Neural cell (in vitro differentiated cells): ENCODE data around the gene ZNF268. TPM values are rescaled to one million over a fixed set of nuclear protein-coding genes. Genes with fewer than 3 reads are reported as not detected.

Source experiments
- H2AFZ ChIP-seq: fragments of 200-600, 300-800 bp; sonication (generic), shearing (Covaris generic); 2 replicates; pipeline ENCODE4 v1.6.0; 2014; ENCODE audit warnings: low read depth, mild to moderate bottlenecking, antibody characterized with exemption, low read length, moderate library complexity
- H3F3A ChIP-seq: fragments of 200-600 bp; shearing (Covaris generic); 2 replicates; pipeline ENCODE4 v1.6.1; 2016; ENCODE audit warnings: mild to moderate bottlenecking, moderate library complexity, mixed read lengths, antibody characterized with exemption, low read length; ENCODE audit not compliant: insufficient read depth, poor library complexity, severe bottlenecking
- H3K27ac ChIP-seq: fragments of 200-600, 300-800 bp; sonication (generic), shearing (Covaris generic); 2 replicates; pipeline ENCODE4 v1.5.1; 2014; ENCODE audit warnings: mild to moderate bottlenecking, low read length, moderate library complexity
- H3K27me3 ChIP-seq: fragments of 300-800, 200-600 bp; sonication (generic), shearing (Covaris generic); 2 replicates; pipeline ENCODE4 v1.6.0; 2014; ENCODE audit warnings: mild to moderate bottlenecking, low read depth, low read length, moderate library complexity; ENCODE audit not compliant: insufficient read depth
- H3K36me3 ChIP-seq: fragments of 300-800, 200-600 bp; sonication (generic), shearing (Covaris generic); 2 replicates; pipeline ENCODE4 v1.5.1; 2014; ENCODE audit warnings: mild to moderate bottlenecking, antibody characterized with exemption, low read length, moderate library complexity; ENCODE audit not compliant: insufficient read depth
- H3K4me2 ChIP-seq: fragments of 300-800, 200-600 bp; sonication (generic), shearing (Covaris generic); 2 replicates; pipeline ENCODE4 v1.6.0; 2014; ENCODE audit warnings: mild to moderate bottlenecking, low read length
- H3K4me3 ChIP-seq: fragments of 300-800, 200-600 bp; sonication (generic), shearing (Covaris generic); 2 replicates; pipeline ENCODE4 v1.5.1; 2014; ENCODE audit warnings: mild to moderate bottlenecking, low read length, moderate library complexity
- H3K79me2 ChIP-seq: fragments of 200-600 bp; shearing (Covaris generic); replicated peaks from 2 replicates; pipeline ENCODE4 v1.6.0; 2014; ENCODE audit warnings: mild to moderate bottlenecking, low read length, moderate library complexity; ENCODE audit not compliant: insufficient read depth
- H3K9ac ChIP-seq: fragments of 300-800, 200-600 bp; sonication (generic), shearing (Covaris generic); 2 replicates; pipeline ENCODE4 v1.6.1; 2016; ENCODE audit warnings: mild to moderate bottlenecking, low read length, mixed read lengths
- H3K9me2 ChIP-seq: fragments of 200-600 bp; shearing (Covaris generic); 2 replicates; pipeline ENCODE4 v1.6.1; 2016; ENCODE audit warnings: mild to moderate bottlenecking, low read length, mixed read lengths; ENCODE audit not compliant: insufficient read depth
- H3K9me3 ChIP-seq: fragments of 200-600, 300-800 bp; sonication (generic), shearing (Covaris generic); 2 replicates; pipeline ENCODE4 v1.6.1; 2016; ENCODE audit warnings: mild to moderate bottlenecking, mixed run types, low read length, moderate library complexity, mixed read lengths
- H4K20me1 ChIP-seq: fragments of 200-600 bp; shearing (Covaris generic); 2 replicates; pipeline ENCODE4 v1.6.1; 2016; ENCODE audit warnings: mild to moderate bottlenecking, mixed run types; ENCODE audit not compliant: insufficient read depth
- EP300 ChIP-seq: fragments of 450-650 bp; conservative IDR thresholded peaks from 2 replicates; pipeline ENCODE4 v1.6.1; 2014; ENCODE audit warnings: antibody characterized with exemption, mild to moderate bottlenecking, moderate library complexity; ENCODE audit not compliant: poor library complexity, severe bottlenecking
- EZH2 ChIP-seq: fragments of 200-600, 300-800 bp; shearing (Covaris generic), sonication (generic); IDR thresholded peaks from 2 replicates; pipeline ENCODE4 v1.6.1; 2014; ENCODE audit warnings: antibody characterized with exemption, low read length, borderline replicate concordance, mild to moderate bottlenecking; ENCODE audit not compliant: insufficient read depth, poor library complexity, severe bottlenecking
- MXI1 ChIP-seq: fragments of 450-650 bp; conservative IDR thresholded peaks from 2 replicates; pipeline ENCODE4 v1.6.1; 2014; ENCODE audit warnings: antibody characterized with exemption, mild to moderate bottlenecking; ENCODE audit not compliant: poor library complexity, severe bottlenecking
- POLR2AphosphoS5 ChIP-seq: IDR thresholded peaks from 2 replicates; pipeline ENCODE4 v1.6.1; 2012
- RAD21 ChIP-seq: fragments of 450-650 bp; conservative IDR thresholded peaks from 2 replicates; pipeline ENCODE4 v1.6.1; 2014; ENCODE audit warnings: antibody characterized with exemption, mild to moderate bottlenecking, moderate library complexity
- REST ChIP-seq: IDR thresholded peaks from 2 replicates; pipeline ENCODE4 v1.6.1; 2012; ENCODE audit warnings: borderline replicate concordance
- SMC3 ChIP-seq: fragments of 450-650 bp; conservative IDR thresholded peaks from 2 replicates; pipeline ENCODE4 v1.6.1; 2014; ENCODE audit warnings: antibody characterized with exemption, mild to moderate bottlenecking, moderate library complexity; ENCODE audit not compliant: poor library complexity
- TAF1 ChIP-seq: IDR thresholded peaks from 2 replicates; pipeline ENCODE4 v1.6.1; 2012; ENCODE audit warnings: low read depth
- polyA plus RNA-seq: library from polyadenylated mRNA; depleted of rRNA; stranded (reverse); fragments of >200 nt; gene quantifications from 2 replicates; pipeline ENCODE4 v1.2.3, GENCODE V29; 2014
- TF ChIP-seq, protein P1 (sequence below): fragments of 450-650 bp; IDR thresholded peaks from 2 replicates; pipeline ENCODE4 v1.5.1; 2014; ENCODE audit warnings: antibody characterized with exemption, mild to moderate bottlenecking, moderate library complexity; ENCODE audit not compliant: poor library complexity, severe bottlenecking

Gene ZNF268
- polyA plus RNA-seq, 1 donor from 2014 or later: 23.5 TPM

GRCh38 chr12:133222211-133222610, 40.9 kb downstream of the ZNF268 start:
- no peaks in the 10 kb centered on the region for H3K36me3 ChIP-seq
- H4K20me1 ChIP-seq: no peaks in the 10 kb centered on the region
- H3K9me3 ChIP-seq: peaks cover 39% of the 10 kb centered on the region
- H3K4me3 ChIP-seq: no peak overlapping the region
- no peaks in the 10 kb centered on the region for H3F3A ChIP-seq
- H2AFZ ChIP-seq: no peak overlapping the region
- TF ChIP-seq, protein P1, sequence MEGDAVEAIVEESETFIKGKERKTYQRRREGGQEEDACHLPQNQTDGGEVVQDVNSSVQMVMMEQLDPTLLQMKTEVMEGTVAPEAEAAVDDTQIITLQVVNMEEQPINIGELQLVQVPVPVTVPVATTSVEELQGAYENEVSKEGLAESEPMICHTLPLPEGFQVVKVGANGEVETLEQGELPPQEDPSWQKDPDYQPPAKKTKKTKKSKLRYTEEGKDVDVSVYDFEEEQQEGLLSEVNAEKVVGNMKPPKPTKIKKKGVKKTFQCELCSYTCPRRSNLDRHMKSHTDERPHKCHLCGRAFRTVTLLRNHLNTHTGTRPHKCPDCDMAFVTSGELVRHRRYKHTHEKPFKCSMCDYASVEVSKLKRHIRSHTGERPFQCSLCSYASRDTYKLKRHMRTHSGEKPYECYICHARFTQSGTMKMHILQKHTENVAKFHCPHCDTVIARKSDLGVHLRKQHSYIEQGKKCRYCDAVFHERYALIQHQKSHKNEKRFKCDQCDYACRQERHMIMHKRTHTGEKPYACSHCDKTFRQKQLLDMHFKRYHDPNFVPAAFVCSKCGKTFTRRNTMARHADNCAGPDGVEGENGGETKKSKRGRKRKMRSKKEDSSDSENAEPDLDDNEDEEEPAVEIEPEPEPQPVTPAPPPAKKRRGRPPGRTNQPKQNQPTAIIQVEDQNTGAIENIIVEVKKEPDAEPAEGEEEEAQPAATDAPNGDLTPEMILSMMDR: no peak
- TF ChIP-seq RAD21 (no peak), POLR2AphosphoS5 (no peak), MXI1 (no peak)
- H3K9ac ChIP-seq: no peak overlapping the region
- H3K4me2 ChIP-seq: no peak overlapping the region
- H3K79me2 ChIP-seq: no peaks in the 10 kb centered on the region
- no peak overlapping the region for H3K27ac ChIP-seq
- no peaks in the 10 kb centered on the region for H3K9me2 ChIP-seq
- no peaks in the 10 kb centered on the region for H3K27me3 ChIP-seq

DNA sequence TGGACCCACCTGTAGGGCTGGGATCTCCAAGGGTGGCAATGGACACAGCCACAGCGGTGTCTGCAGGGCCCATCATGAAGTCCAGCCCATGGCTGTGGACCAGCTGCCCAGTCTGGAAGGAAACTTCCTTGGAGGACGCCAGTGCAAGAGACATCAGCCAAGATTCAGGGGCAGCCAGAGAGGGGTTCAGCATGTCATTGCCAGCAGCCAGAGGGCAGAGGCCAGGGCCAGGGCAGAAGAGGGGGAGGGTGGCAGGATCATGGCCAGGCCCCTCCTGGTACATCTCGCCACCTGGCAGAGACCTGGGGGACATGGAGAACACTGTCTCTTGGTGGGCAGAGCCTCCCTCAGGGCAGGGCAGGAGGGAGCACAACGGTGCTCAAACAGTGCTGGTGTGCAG, 44.2 kb downstream of the ZNF268 start:
- H3K9me2 ChIP-seq: no peaks in the 10 kb centered on the region
- H4K20me1 ChIP-seq: no peaks in the 10 kb centered on the region
- H3K27me3 ChIP-seq: no peaks in the 10 kb centered on the region
- no peak overlapping the region for H2AFZ ChIP-seq
- no peak overlapping the region for H3K4me2 ChIP-seq
- no peak overlapping the region for H3K4me3 ChIP-seq
- no peaks in the 10 kb centered on the region for H3K36me3 ChIP-seq
- H3K9me3 ChIP-seq: peaks cover 24% of the 10 kb centered on the region
- H3K27ac ChIP-seq: no peak overlapping the region
- no peak overlapping the region for H3K9ac ChIP-seq
- H3F3A ChIP-seq: no peaks in the 10 kb centered on the region
- TF ChIP-seq RAD21 (no peak), EP300 (no peak), REST (no peak), MXI1 (no peak), SMC3 (no peak), TAF1 (no peak), EZH2 (no peak), POLR2AphosphoS5 (no peak)
- TF ChIP-seq, protein P1: no peak
- no peaks in the 10 kb centered on the region for H3K79me2 ChIP-seq
